ENCODE results near the gene ANO1. TPM values are rescaled to one million over a fixed set of nuclear protein-coding genes. Genes with fewer than 3 reads are reported as not detected.

The ANO1 gene
- total RNA-seq, 1 donor from 2014 or later, result 7.7 TPM

- H3K9me3 ChIP-seq (replicated peaks), result no peaks in the 10 kb centered on the region
- H3K27me3 ChIP-seq (ENCODE audit: low read depth), result peaks cover 12% of the 10 kb centered on the region
- intact Hi-C loops (cut with micrococcal nuclease), result no loop called here
- H3K4me3 ChIP-seq, result no peak overlapping the region
- no peak overlapping the region for H3K27ac ChIP-seq (replicated peaks)
- DNase-seq, result no peak
- peaks cover 3% of the 10 kb centered on the region for H3K36me3 ChIP-seq
- H3K4me1 ChIP-seq, result no peaks in the 10 kb centered on the region
- no peak for TF ChIP-seq CTCF (IDR thresholded peaks at IDR 0.05; ENCODE audit: borderline replicate concordance)
Observed at GRCh38 chr11:70182266-70182665, 104.1 kb downstream of the ANO1 start.

DNA sequence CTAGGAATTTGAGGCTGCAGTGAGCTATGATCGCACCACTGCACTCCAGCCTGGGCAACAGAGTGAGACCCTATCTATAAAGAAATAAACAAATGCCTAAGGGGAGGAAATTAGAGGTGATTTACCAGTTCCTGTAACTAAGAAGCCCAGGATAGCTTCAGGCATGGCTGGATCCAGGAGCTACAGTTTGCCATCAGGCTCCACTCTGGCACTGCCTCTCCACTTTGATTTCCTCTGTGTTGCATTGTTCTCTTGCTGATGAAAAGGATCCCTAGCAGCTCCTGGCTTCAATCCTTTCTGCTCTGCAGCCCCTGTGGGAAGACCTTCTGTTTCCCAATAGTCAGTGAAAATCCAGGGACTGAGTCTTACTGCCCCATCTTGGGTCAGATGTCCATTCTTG is 104.9 kb downstream of the ANO1 start:
- intact Hi-C loops (cut with micrococcal nuclease), result no loop called here
- H3K27me3 ChIP-seq (ENCODE audit: low read depth), result peaks cover 12% of the 10 kb centered on the region
- DNase-seq, result no peak
- H3K4me1 ChIP-seq, result no peaks in the 10 kb centered on the region
- H3K9me3 ChIP-seq (replicated peaks), result no peaks in the 10 kb centered on the region
- TF ChIP-seq CTCF (IDR thresholded peaks at IDR 0.05; ENCODE audit: borderline replicate concordance), result no peak
- peaks cover 3% of the 10 kb centered on the region for H3K36me3 ChIP-seq
- H3K27ac ChIP-seq (replicated peaks), result no peak overlapping the region
- no peak overlapping the region for H3K4me3 ChIP-seq

DNA sequence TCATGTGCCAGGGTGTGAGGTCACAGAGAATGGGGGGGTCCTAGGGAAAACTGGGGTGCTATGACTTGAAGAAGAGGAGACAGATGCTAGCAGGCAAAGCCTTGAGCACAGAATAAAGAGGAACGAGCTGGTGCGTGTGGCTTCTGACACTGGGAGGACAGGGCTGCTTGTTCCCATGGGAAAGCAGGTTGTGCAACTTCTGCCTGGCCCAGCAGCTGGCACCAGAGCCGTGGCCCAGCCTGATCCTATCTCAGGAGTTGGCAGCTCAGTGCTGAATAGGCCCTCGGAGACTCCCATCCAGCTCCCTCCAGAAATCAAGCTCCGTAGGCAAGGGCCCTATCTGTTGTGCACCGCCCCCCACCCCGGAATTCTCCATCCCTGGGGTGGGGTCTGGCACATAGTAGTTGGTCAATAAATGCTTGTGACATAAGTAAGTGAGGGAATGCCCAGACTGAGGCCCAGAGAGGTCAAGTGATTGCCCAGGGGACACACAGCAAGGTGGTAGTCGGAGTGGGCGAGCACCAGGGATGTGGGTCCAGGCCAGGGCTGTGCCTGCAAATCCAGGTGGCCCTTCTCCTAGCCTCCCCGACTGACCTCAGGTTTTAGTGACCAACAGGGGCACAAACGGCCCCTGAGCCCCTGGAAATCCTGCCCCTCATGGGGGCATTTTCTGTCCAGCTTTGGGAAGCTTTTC is 105.5 kb downstream of the ANO1 start:
- Histone ChIP-seq H3K27ac (replicated peaks) (no peak overlapping the region), H3K4me3 (no peak overlapping the region), H3K36me3 (peaks cover 3% of the 10 kb centered on the region), H3K4me1 (no peaks in the 10 kb centered on the region), H3K9me3 (replicated peaks) (no peaks in the 10 kb centered on the region), H3K27me3 (ENCODE audit: low read depth) (peaks cover 12% of the 10 kb centered on the region)
- intact Hi-C loops (cut with micrococcal nuclease), result no loop called here
- TF ChIP-seq CTCF (IDR thresholded peaks at IDR 0.05; ENCODE audit: borderline replicate concordance), result no peak
- DNase-seq, result no peak

- TF ChIP-seq CTCF (IDR thresholded peaks at IDR 0.05; ENCODE audit: borderline replicate concordance), result no peak
- intact Hi-C loops (cut with micrococcal nuclease), result no loop called here
- no peak overlapping the region for H3K27ac ChIP-seq (replicated peaks)
- no peak overlapping the region for H3K4me3 ChIP-seq
- DNase-seq, result no peak
- peaks cover 12% of the 10 kb centered on the region for H3K27me3 ChIP-seq (ENCODE audit: low read depth)
- H3K9me3 ChIP-seq (replicated peaks), result no peaks in the 10 kb centered on the region
- H3K36me3 ChIP-seq, result peaks cover 3% of the 10 kb centered on the region
- no peaks in the 10 kb centered on the region for H3K4me1 ChIP-seq
Observed at GRCh38 chr11:70184396-70184795, 106.3 kb downstream of the ANO1 start.

- no peak for DNase-seq
- no peak for TF ChIP-seq CTCF (IDR thresholded peaks at IDR 0.05; ENCODE audit: borderline replicate concordance)
- peaks cover 3% of the 10 kb centered on the region for H3K36me3 ChIP-seq
Observed at GRCh38 chr11:70185348-70186055, 107.4 kb downstream of the ANO1 start.

More at GRCh38 chr11:70185348-70186055, 107.4 kb downstream of the ANO1 start:
- Histone ChIP-seq H3K27me3 (ENCODE audit: low read depth) (peaks cover 12% of the 10 kb centered on the region), H3K9me3 (replicated peaks) (no peaks in the 10 kb centered on the region), H3K4me1 (no peaks in the 10 kb centered on the region), H3K27ac (replicated peaks) (no peak overlapping the region), H3K4me3 (no peak overlapping the region)
- intact Hi-C loops (cut with micrococcal nuclease), result no loop called here

Data from left ventricle myocardium inferior (tissue), 1 donor.